ENCODE data around the gene PHLPP1.

GRCh38 chr18:62702259-62702658 lies 13.1 kb upstream of the PHLPP1 start:
- TF ChIP-seq BCL11B (tag by site-specific recombination; IDR thresholded peaks at IDR 0.05; ENCODE audit: low read depth) (no peak), CTCF (tag by site-specific recombination; IDR thresholded peaks at IDR 0.05) (no peak), ZNF645 (tag by site-specific recombination; IDR thresholded peaks at IDR 0.05) (no peak), ZNF391 (tag by site-specific recombination; IDR thresholded peaks at IDR 0.05; ENCODE audit: borderline replicate concordance, low read depth) (no peak), ZNF530 (tag by site-specific recombination; IDR thresholded peaks at IDR 0.05; ENCODE audit: low read depth) (no peak), ZBTB17 (tag by site-specific recombination; IDR thresholded peaks at IDR 0.05) (no peak), ZNF785 (tag by site-specific recombination; IDR thresholded peaks at IDR 0.05) (no peak), PRDM10 (tag by site-specific recombination; IDR thresholded peaks at IDR 0.05) (no peak)
- TF ChIP-seq, protein P1, sequence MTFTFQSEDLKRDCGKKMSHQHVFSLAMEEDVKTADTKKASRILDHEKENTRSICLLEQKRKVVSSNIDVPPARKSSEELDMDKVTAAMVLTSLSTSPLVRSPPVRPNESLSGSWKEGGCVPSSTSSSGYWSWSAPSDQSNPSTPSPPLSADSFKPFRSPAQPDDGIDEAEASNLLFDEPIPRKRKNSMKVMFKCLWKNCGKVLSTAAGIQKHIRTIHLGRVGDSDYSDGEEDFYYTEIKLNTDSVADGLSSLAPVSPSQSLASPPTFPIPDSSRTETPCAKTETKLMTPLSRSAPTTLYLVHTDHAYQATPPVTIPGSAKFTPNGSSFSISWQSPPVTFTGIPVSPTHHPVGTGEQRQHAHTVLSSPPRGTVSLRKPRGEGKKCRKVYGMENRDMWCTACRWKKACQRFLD (tag by site-specific recombination; IDR thresholded peaks at IDR 0.05) = no peak
- TF ChIP-seq, protein P2, sequence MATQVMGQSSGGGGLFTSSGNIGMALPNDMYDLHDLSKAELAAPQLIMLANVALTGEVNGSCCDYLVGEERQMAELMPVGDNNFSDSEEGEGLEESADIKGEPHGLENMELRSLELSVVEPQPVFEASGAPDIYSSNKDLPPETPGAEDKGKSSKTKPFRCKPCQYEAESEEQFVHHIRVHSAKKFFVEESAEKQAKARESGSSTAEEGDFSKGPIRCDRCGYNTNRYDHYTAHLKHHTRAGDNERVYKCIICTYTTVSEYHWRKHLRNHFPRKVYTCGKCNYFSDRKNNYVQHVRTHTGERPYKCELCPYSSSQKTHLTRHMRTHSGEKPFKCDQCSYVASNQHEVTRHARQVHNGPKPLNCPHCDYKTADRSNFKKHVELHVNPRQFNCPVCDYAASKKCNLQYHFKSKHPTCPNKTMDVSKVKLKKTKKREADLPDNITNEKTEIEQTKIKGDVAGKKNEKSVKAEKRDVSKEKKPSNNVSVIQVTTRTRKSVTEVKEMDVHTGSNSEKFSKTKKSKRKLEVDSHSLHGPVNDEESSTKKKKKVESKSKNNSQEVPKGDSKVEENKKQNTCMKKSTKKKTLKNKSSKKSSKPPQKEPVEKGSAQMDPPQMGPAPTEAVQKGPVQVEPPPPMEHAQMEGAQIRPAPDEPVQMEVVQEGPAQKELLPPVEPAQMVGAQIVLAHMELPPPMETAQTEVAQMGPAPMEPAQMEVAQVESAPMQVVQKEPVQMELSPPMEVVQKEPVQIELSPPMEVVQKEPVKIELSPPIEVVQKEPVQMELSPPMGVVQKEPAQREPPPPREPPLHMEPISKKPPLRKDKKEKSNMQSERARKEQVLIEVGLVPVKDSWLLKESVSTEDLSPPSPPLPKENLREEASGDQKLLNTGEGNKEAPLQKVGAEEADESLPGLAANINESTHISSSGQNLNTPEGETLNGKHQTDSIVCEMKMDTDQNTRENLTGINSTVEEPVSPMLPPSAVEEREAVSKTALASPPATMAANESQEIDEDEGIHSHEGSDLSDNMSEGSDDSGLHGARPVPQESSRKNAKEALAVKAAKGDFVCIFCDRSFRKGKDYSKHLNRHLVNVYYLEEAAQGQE (tag by site-specific recombination; IDR thresholded peaks at IDR 0.05) = no peak
- TF ChIP-seq, protein P3, sequence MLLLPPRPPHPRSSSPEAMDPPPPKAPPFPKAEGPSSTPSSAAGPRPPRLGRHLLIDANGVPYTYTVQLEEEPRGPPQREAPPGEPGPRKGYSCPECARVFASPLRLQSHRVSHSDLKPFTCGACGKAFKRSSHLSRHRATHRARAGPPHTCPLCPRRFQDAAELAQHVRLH (tag by site-specific recombination; IDR thresholded peaks at IDR 0.05) = no peak
